ENCODE data around the gene MED31.
A peak's percentile ranks its signal among the peaks of the same experiment; 100 is the strongest.
"Not testable (repeated sequence)": the region's sequence is repeated elsewhere in the genome, so short reads cannot be mapped to it uniquely, and the experiment has no call there.

Gene MED31

GRCh38 chr17:6676802-6677157 lies 25.4 kb upstream of the MED31 start:
- DNase-seq: no peak

GRCh38 chr17:6675201-6675825 lies 23.9 kb upstream of the MED31 start:
- no peak for DNase-seq

- DNase-seq: no peak
Observed at GRCh38 chr17:6674586-6674985, 23.2 kb upstream of the MED31 start.

- DNase-seq: no peak
Observed at GRCh38 chr17:6671431-6671830, 20.0 kb upstream of the MED31 start.

- no peak for DNase-seq
Observed at GRCh38 chr17:6670999-6671398, 19.6 kb upstream of the MED31 start.

- no peak for DNase-seq
Observed at GRCh38 chr17:6670571-6670970, 19.2 kb upstream of the MED31 start.

GRCh38 chr17:6669479-6670212 lies 18.2 kb upstream of the MED31 start:
- DNase-seq: no peak

GRCh38 chr17:6668727-6669425 lies 17.5 kb upstream of the MED31 start:
- DNase-seq: no peak

- DNase-seq: no peak
Observed at GRCh38 chr17:6668219-6668618, 16.8 kb upstream of the MED31 start.

- no peak for DNase-seq
Observed at GRCh38 chr17:6667516-6667915, 16.1 kb upstream of the MED31 start.

- DNase-seq: no peak
Observed at GRCh38 chr17:6666557-6666956, 15.2 kb upstream of the MED31 start.

GRCh38 chr17:6666077-6666521 lies 14.7 kb upstream of the MED31 start:
- peak; percentile 42 for DNase-seq

GRCh38 chr17:6663200-6663599 lies 11.8 kb upstream of the MED31 start:
- not testable (repeated sequence) for DNase-seq

GRCh38 chr17:6661464-6661848 lies 10.1 kb upstream of the MED31 start:
- no peak for DNase-seq

GRCh38 chr17:6660805-6661463 lies 9.5 kb upstream of the MED31 start:
- peak; percentile 39 for DNase-seq

GRCh38 chr17:6660101-6660500 lies 8.7 kb upstream of the MED31 start:
- DNase-seq: no peak

GRCh38 chr17:6658411-6658810 lies 7.0 kb upstream of the MED31 start:
- DNase-seq: not testable (repeated sequence)

GRCh38 chr17:6657633-6658287 lies 6.4 kb upstream of the MED31 start:
- DNase-seq: no peak

GRCh38 chr17:6656797-6657632 lies 5.6 kb upstream of the MED31 start:
- DNase-seq: peak; percentile 78

GRCh38 chr17:6655732-6656361 lies 4.4 kb upstream of the MED31 start:
- not testable (repeated sequence) for DNase-seq

Measured in CD4-positive, alpha-beta T cell treated with Interferon gamma for 1 hour (primary cell).